Keratinocyte (primary cell): ENCODE data around the gene NDUFS8. TPM values are rescaled to one million over a fixed set of nuclear protein-coding genes. Genes with fewer than 3 reads are reported as not detected.
"Not testable (repeated sequence)": the region's sequence is repeated elsewhere in the genome, so short reads cannot be mapped to it uniquely, and the experiment has no call there.

ENCODE experiments used
- DNase-seq: peaks from one replicate; pipeline ENCODE4 v3.0.0-alpha.2; 2011; ENCODE audit warnings: low read depth, missing footprints, low spot score
- FAIRE-seq: peaks from 2 replicates; lab custom pipeline; 2011; peaks lifted over from hg19 to GRCh38; lab: Jason Lieb, UNC
- H2AFZ ChIP-seq: 2 replicates; pipeline ENCODE4 v1.6.0; 2012; ENCODE audit warnings: low read length, control low read depth, inconsistent platforms; ENCODE audit not compliant: control insufficient read depth
- H3K27ac ChIP-seq: 2 replicates; pipeline ENCODE4 v1.5.1; 2011; ENCODE audit warnings: low read length; ENCODE audit not compliant: control insufficient read depth, insufficient read depth
- H3K27me3 ChIP-seq: 3 replicates; pipeline ENCODE4 v1.6.0; 2011; ENCODE audit warnings: low read length; ENCODE audit not compliant: control insufficient read depth, insufficient read depth; ENCODE audit errors: extremely low read depth
- H3K36me3 ChIP-seq, 2 experiments: 2 replicates in 1 of 2; 3 replicates in 1 of 2; pipeline ENCODE4 v1.5.1; 2011; ENCODE audit warnings: low read length in 2 of 2, mild to moderate bottlenecking in 1 of 2; ENCODE audit not compliant: control insufficient read depth in 2 of 2, insufficient read depth in 2 of 2; ENCODE audit errors: extremely low read depth in 1 of 2
- H3K4me1 ChIP-seq: 3 replicates; pipeline ENCODE4 v1.5.1; 2011; ENCODE audit warnings: low read length; ENCODE audit not compliant: control insufficient read depth, insufficient read depth; ENCODE audit errors: extremely low read depth
- H3K4me2 ChIP-seq: 3 replicates; pipeline ENCODE4 v1.6.0; 2011; ENCODE audit warnings: low read depth, low read length; ENCODE audit not compliant: control insufficient read depth, insufficient read depth; ENCODE audit errors: extremely low read depth
- H3K4me3 ChIP-seq, 3 experiments: fragments of 200-600 bp in 1 of 3; sonication (generic) in 1 of 3; 2 replicates in 2 of 3; 3 replicates in 1 of 3; pipeline ENCODE4 v1.5.1; 2011 to 2016; ENCODE audit warnings: low read length in 3 of 3, mild to moderate bottlenecking in 3 of 3, control low read depth in 2 of 3, inconsistent platforms in 1 of 3, low read depth in 1 of 3, mixed read lengths in 1 of 3, mixed run types in 1 of 3, moderate library complexity in 1 of 3; ENCODE audit not compliant: control insufficient read depth in 2 of 3, insufficient read depth in 2 of 3; ENCODE audit errors: extremely low read depth in 1 of 3
- H3K79me2 ChIP-seq: 2 replicates; pipeline ENCODE4 v1.6.0; 2012; ENCODE audit warnings: low read length; ENCODE audit not compliant: control insufficient read depth, insufficient read depth
- H3K9ac ChIP-seq: 3 replicates; pipeline ENCODE4 v1.6.0; 2011; ENCODE audit warnings: low read length; ENCODE audit not compliant: control insufficient read depth, insufficient read depth; ENCODE audit errors: extremely low read depth
- H3K9me1 ChIP-seq: 3 replicates; pipeline ENCODE4 v1.6.0; 2011; ENCODE audit warnings: low read length; ENCODE audit not compliant: control insufficient read depth, insufficient read depth; ENCODE audit errors: extremely low read depth
- H3K9me3 ChIP-seq: 2 replicates; pipeline ENCODE4 v1.5.1; 2012; ENCODE audit warnings: low read depth, low read length; ENCODE audit not compliant: control insufficient read depth
- H4K20me1 ChIP-seq: 3 replicates; pipeline ENCODE4 v1.6.0; 2011; ENCODE audit warnings: low read length; ENCODE audit not compliant: control insufficient read depth, insufficient read depth; ENCODE audit errors: extremely low read depth
- CTCF ChIP-seq, 3 experiments: IDR thresholded peaks in 1 of 3; conservative IDR thresholded peaks in 1 of 3; optimal IDR thresholded peaks in 1 of 3; 2 replicates in 2 of 3; 3 replicates in 1 of 3; pipeline versions ENCODE3 to v1.5.1; 2011; ENCODE audit warnings: low read length in 3 of 3, mild to moderate bottlenecking in 3 of 3, moderate library complexity in 2 of 3, control low read depth in 1 of 3, inconsistent platforms in 1 of 3; ENCODE audit not compliant: insufficient read depth in 2 of 3; ENCODE audit errors: extremely low read depth in 1 of 3
- EZH2 ChIP-seq: IDR thresholded peaks from one replicate; pipeline ENCODE4 v1.6.1; 2012; ENCODE audit warnings: inconsistent platforms, mild to moderate bottlenecking, low read length, moderate library complexity
- dilution Hi-C: fragments of 300-500 bp; cut with MboI; formaldehyde crosslinking; loops from one replicate; pipeline ENCODE4 v1.7.0; 2020; ENCODE audit warnings: low sequenced_read_pairs; ENCODE audit not compliant: extremely low pct_ligation_motif_present
- polyA minus RNA-seq, 3 experiments: library from RNA; depleted of rRNA, polyadenylated mRNA; stranded (reverse); fragments of >200 nt; gene quantifications; 1 replicate in 1 of 3; 2 replicates in 1 of 3; 3 replicates in 1 of 3; pipeline ENCODE4 v1.2.3, GENCODE V29; 2011
- polyA plus RNA-seq, 5 experiments: library from polyadenylated mRNA; depleted of rRNA in 3 of 5; stranded (reverse) in 3 of 5; stranded (forward) in 1 of 5; unstranded in 1 of 5; fragments of >200 nt; gene quantifications; 1 replicate in 1 of 5; 2 replicates in 3 of 5; 3 replicates in 1 of 5; pipeline versions ENCODE4 v1.2.1 to v1.2.3, GENCODE V29; 2011 to 2012; ENCODE audit warnings: missing spikeins in 2 of 5, low read depth in 1 of 5, low replicate concordance in 1 of 5

Gene NDUFS8
- polyA plus RNA-seq = 51.7 to 99.9 TPM (median 65.2 TPM) in 3 replicates
- polyA plus RNA-seq (2011; ENCODE audit: low read depth) = 88.9 TPM
- polyA plus RNA-seq (2011; cell fraction: cytosol; rRNA removed) = 42.8 and 124 TPM in 2 replicates
- polyA plus RNA-seq (2011; cell fraction: nucleus; rRNA removed) = 45.3 and 53.2 TPM in 2 replicates
- 116 and 181 TPM in 2 replicates for polyA plus RNA-seq (2012; ENCODE audit: low replicate concordance)
- 37.6 to 87.5 TPM (median 62.8 TPM) in 3 replicates for polyA minus RNA-seq
- polyA minus RNA-seq (2011; cell fraction: cytosol; rRNA and poly(A)+ RNA removed) = 200 TPM
- polyA minus RNA-seq (2011; cell fraction: nucleus; rRNA and poly(A)+ RNA removed) = 25.8 and 32.4 TPM in 2 replicates

GRCh38 chr11:68030318-68031143 is at the start of gene NDUFS8:
TSS of gene NDUFS8 (plus strand) at chr11:68030681. CDS start at chr11:68032152, 1,471 bp downstream.
- peak within 1 kb of the TSS; percentile 76 to 97 (median 95) for H3K4me3 ChIP-seq
- FAIRE-seq (peak; percentile 73), DNase-seq (peak; percentile 98)
- no peaks in the 10 kb centered on the region for H3K9me3 ChIP-seq
- dilution Hi-C loops = no loop called here
- H3K36me3 ChIP-seq = peaks cover 10 to 21% of the 10 kb centered on the region in 2 experiments
- peaks cover 24% of the 10 kb centered on the region for H3K79me2 ChIP-seq
- no peaks in the 10 kb centered on the region for H3K9me1 ChIP-seq
- no peaks in the 10 kb centered on the region for H4K20me1 ChIP-seq
- peak within 1 kb of the TSS; percentile 92 for H3K4me2 ChIP-seq
- H3K27me3 ChIP-seq = no peaks in the 10 kb centered on the region
- peak within 1 kb of the TSS; percentile 86 for H3K27ac ChIP-seq
- H2AFZ ChIP-seq = peak within 1 kb of the TSS; percentile 96
- peaks cover 24% of the 10 kb centered on the region for H3K4me1 ChIP-seq
- peak within 1 kb of the TSS; percentile 96 for H3K9ac ChIP-seq
- TF ChIP-seq EZH2 (no peak), CTCF (optimal IDR thresholded peaks at IDR 0.05 in 1 of 3, IDR thresholded peaks at IDR 0.05 in 1 of 3, conservative IDR thresholded peaks at IDR 0.05 in 1 of 3; ENCODE audit: extremely low read depth in 1 of 3, insufficient read depth in 2 of 3, low read length in 3 of 3) (no peak)

GRCh38 chr11:67981226-67981625 is 49.3 kb upstream of the NDUFS8 start:
- H3K4me3 ChIP-seq, DNase-seq, H3K36me3 ChIP-seq, H3K27ac ChIP-seq, H3K4me2 ChIP-seq, H4K20me1 ChIP-seq, dilution Hi-C loops, H3K9me1 ChIP-seq, H2AFZ ChIP-seq, H3K4me1 ChIP-seq, H3K9me3 ChIP-seq, H3K9ac ChIP-seq, H3K27me3 ChIP-seq, H3K79me2 ChIP-seq, FAIRE-seq: not testable (repeated sequence)

- DNase-seq, H3K36me3 ChIP-seq, H3K27ac ChIP-seq, dilution Hi-C loops, H2AFZ ChIP-seq, H3K4me2 ChIP-seq, FAIRE-seq, H3K9me1 ChIP-seq, H3K27me3 ChIP-seq, H3K9ac ChIP-seq, H3K79me2 ChIP-seq, H3K9me3 ChIP-seq, H4K20me1 ChIP-seq, H3K4me3 ChIP-seq, H3K4me1 ChIP-seq: not testable (repeated sequence)
Measured at GRCh38 chr11:67982255-67982857, 48.1 kb upstream of the NDUFS8 start.
